GM21723 (cell line): ENCODE data around the gene FRMD1.

ENCODE experiments used
- ATAC-seq: cut with Tn5 transposase; IDR thresholded peaks from one replicate; pipeline ENCODE4 v1.9.1; 2021; ENCODE audit warnings: mild to moderate bottlenecking, moderate library complexity; ENCODE audit not compliant: unreplicated experiment

Gene FRMD1

DNA sequence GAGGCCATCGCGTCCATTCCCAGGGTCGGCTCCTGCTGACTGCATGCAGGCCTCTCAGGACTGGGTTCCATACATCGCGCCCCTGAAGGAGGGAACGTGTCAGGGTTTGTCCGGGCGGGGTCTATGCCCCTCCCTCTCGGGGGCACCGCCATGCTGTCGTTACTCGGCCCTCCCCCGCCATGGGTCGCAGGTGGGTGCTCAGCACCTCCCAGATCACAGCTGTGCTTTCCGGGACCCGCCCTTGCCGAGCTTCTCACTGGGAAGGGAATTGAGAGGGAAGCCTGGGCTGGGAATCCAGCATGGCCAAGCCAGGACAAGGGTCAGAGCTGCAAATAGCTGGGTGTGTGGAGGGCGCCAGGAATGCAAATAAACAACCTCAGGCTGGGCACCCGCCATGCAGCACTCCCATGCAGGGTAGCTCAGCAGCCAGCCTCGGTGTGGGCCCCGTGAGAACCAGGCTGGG lies at the start of gene FRMD1:
Gene FRMD1, minus strand, starts transcription at position 270 of the 463 bp plus-strand sequence. Its CDS starts 118 bp downstream, at position 152.
- ATAC-seq: no peak

DNA sequence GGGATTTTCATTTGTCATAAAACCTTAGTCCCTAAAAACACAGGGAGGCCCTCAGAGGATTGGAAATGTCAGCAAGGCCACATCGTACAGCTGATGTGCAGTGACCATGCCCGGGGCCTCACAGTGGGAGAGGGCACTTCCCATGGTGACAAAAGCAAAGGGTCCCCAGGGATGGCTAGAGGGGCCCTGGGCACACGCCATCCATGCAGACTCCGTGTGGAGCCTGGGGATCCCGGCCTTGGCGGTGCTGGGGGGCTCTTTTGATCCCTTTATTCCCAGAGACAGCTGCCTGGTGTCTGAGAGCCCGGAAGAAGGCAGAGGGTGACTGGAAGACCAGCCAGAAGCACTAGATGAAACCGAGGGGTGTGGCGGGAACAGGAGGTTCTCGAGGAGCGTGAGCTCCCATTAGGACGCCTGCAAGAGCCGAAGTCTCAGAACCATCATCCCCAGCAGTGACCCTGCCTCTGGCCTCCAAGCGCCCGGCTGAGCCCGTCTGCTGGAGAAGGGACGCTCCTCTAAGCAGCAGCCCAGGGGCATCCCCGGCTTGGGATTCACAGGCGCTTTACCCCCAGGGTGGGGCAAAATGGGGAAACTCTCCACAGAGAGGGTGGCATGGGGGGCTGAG lies 49.1 kb upstream of the FRMD1 start:
- no peak for ATAC-seq

DNA sequence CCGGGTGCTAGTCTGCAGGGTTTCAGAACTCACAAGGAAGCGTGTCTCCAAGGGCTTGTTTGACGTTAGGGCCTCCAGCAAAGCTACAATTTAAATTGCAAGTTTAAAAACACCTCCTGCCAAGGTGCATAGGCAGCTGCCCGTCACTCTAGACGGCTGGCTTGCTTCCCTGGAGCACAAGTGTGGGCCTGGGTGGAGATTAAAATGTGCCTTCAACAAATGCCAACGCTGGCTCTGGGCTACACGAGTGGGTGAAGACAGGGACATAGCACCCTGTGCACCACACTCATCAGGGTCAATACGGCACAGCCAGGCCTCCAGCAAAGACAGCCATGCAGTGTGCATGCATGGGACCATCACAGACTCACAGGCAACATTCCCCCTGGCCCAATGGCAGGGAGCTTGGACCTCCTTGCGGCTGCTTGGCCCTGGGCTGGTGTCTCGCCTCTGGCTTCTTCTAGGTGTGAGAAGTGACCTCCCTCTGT lies 48.4 kb upstream of the FRMD1 start:
- no peak for ATAC-seq

DNA sequence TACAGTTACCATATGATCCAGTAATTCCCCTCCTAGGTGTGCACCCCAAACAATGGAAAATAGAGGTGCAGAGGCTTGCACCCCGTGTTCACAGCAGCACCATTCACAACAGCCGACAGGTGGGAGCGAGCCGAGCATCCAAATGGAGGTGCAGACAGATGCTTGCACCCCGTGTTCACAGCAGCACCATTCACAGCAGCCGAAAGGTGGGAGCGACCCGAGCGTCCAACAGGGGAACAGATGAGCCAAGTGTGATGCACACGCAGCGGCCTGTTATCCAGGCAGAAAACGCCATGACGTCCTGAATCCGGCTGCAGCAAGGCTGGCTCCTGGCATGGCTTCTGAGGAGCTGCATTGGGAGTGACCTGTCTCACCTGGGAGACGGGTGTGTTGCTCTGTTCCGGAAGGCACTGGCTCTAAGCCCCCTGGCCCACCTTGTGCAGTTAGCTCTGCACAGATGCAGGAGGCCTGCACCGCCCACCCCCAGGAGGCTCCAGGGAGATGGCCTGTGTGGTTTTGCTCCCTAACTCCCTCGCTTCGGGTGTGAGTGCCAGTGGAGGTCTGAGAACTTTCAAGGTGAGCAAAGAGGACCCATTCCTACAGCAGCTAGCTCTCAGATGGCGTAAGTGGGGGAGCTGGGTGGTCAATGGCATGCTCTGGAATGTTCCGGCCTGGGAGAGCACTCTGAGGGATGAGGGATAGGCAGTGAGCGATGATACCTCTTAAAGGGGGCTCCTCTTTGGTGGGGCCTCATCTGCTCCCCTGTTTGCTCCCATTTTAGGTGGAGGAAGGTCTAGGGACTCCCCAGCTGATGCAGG lies 47.8 kb upstream of the FRMD1 start:
- no peak for ATAC-seq

DNA sequence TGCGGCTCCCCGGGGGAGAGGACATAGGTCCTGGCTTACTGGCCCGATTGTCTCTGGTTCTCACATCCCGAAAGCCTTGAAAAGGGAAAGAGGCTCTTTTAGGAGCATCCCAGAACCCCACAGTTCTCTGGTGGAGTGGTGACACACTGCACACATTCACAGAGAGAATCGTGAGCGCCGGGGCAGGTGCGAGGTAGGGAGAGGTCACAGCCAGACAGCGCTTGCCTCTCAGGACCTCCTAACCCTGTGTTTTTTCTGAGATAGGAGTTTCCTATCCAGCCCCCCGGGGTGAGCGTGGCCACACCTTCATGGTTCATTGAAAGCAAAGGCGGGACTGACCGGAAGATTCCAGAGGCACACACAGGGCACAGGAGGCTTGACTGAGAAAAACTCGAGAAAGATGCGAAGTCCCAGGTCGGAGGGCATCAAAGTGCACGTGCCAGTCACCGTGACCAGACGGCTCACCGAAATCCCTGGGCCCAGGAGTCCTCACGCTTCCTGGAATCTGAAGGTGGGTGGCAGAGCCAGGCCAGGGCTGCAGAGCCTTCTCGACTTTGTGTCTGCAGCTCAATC lies 46.5 kb upstream of the FRMD1 start:
- ATAC-seq: no peak

DNA sequence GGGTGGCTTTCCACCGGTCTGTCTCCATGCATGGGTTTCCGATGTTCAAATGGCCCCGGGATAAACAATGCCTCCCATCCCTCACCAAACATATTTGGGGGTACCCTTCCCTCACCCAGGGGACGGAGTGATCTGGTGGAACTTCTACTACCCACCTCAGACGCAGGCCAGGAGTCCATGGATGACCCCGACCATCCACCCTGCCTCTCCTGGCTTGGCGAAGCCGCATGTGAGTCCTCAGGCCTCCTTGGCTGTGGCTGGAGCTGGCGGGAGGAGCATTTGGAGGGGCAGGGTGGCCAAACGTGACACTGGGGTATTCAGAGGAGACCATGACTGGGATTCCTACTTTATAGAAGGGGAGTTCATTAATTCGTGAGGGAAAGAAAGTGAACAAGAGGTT lies 45.9 kb upstream of the FRMD1 start:
- ATAC-seq: no peak

DNA sequence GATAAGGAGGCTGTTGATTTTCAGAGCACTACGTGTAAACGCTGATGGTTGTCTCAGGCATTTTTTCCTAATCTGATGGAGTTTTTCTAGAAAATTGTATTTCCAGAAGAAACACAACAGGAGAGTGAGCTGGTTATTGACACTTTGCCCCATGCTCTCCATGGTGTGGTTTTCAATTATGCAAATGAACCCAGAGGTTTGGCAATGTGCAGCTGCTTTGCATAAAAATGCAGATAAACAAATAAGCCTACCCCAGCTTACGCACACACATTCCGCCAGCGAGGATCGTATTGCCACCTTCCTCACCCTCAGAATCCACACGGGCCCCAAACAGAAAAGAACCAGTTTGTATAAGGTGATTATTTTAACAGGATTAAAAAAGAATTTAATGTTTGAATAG lies 45.1 kb upstream of the FRMD1 start:
- no peak for ATAC-seq

DNA sequence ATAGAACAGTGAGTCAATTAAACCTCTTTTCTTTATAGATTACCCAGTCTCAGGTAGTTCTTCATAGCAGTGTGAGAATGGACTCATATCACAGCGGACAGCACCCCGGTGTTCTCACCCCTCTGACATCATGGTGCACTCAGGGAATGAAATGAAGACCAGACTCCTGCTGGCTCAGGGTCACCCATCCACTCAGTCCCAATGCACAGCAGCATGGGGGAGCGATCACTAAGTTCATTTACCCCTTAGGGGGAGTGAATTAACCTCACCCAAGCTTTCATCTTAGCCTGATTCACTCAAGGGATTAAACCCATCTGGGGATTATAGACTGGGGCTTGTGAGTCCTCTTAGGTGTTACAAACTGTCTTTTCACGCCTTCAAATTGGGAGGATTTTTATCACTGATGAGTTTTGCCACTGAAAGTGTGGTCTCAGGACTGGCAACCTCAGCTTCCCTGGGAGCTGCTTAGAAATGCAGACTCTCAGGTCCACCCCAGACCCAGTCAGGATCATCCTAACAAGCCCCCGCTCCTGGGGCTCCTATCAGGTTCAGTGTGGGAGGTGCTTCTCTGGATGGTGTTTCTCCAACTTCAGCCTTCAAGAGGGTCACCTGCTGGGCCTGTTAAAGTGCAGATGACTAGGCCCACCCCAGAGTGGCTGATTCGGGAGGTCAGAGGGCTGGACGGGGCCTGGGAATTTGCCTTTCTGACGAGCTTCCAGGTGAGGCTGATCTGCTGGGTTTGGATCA lies 44.3 kb upstream of the FRMD1 start:
- no peak for ATAC-seq

DNA sequence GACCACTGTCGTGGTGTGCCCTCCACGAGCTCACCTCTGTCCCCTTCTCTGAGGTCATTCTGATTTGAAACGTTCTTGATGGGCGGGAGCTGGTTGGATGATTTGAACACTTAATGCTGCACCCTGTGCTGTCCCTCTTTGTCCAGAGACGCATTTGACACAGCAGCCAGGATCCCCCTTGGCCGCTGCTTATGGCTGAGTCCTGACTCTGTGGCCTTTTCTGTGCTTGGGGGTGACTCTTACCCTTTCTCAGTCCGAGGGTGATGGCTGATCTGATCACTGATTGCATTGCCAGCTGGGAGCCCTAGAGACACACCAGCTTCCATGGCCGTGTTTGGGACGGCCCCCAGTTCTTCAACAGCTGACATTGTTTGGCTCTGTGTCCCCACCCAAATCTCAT lies 43.5 kb upstream of the FRMD1 start:
- ATAC-seq: no peak

DNA sequence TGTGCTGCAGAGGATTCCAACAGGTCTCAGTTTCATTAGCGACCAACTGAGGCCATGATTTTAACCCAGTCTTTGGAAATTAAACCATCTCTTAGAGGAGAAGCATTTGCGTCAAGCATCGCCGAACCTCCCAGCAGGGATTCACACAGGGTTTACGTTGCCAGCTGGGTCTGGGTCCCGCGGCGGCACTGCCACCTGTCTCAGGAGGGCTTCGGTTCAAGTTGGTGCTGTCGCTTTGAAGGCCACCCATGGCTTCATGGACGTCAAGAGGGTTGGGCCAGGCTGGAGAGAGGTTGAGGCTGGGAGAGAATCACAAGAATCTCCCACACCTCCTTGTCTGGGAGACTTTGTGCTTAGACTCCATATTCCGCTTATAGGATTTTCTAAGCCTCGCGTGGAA lies 43.0 kb upstream of the FRMD1 start:
- no peak for ATAC-seq

DNA sequence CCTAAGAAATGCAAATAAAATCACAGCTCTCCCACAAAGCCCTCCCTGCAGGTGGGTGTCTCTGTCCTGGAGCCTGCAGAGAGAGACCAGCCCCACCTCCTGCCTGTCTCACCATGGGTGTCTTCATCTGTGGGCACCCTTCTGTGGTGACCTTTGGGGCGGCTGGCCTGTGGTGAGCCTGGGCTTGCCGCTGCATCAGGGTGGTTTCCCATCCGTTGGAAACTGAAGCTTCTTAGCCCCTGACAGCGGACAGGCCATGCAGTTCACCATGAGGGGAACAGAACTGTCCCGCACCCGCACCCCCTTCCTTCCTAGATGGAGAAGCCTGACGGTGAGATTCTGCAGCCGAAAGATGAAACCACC lies 42.3 kb upstream of the FRMD1 start:
- no peak for ATAC-seq

DNA sequence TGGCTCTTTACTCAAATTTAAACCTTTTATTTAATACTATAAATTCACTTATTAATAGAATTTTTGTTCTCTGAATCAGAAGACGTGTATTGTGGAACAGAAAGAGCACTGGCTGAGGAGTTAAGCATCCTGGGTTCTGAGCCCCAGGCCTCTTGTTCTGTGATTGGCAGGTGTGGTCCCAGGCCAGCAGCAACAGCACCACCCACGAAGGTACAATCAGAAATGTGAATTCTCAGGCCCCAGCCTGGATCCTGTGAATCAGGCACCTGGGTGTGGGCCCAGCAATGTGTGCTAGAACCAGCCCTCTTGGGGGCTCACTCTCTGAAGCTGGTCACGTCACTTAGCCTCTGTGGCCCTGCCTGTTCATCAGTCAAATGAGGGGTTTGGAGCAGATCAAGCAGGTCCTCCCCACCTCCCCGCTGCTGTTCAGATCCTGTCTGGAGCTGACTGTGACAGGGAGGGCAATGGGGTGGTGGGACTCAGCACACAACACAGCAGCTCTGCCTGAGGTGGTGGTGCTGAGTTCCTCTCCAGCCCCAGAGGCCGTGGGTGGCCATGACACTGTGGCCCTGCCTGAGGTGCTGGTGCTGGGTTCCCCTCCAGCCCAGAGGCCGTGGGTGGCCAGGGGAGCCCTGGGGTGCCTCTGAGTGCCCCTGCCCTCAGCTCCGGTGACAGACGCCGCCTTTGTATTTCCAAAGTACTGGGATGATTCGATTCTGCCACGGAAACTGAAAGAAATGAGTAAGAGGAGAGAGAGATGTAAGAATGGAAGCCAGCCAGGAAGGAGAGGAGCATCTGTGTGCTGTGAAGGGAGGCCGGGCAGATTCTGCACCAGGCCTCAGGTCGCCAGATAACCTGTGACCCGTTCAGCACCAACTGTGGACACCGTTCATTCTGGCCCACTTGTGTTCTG lies 41.6 kb upstream of the FRMD1 start:
- ATAC-seq: no peak

DNA sequence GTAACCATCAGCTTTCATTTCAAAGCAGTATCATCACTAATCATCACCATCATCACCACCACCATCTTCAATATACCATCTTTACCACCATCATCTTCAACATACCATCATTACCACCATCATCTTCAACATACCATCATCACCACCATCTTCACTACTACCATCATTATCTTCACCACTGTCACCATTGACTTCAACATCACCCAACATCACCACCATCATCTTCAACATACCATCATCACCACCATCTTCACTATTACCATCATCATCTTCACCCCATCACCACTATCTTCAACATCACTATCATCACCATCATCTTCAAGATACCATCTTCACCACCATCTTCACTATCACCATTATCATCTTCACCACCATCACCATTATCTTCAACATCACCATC lies 40.5 kb upstream of the FRMD1 start:
- ATAC-seq: no peak

DNA sequence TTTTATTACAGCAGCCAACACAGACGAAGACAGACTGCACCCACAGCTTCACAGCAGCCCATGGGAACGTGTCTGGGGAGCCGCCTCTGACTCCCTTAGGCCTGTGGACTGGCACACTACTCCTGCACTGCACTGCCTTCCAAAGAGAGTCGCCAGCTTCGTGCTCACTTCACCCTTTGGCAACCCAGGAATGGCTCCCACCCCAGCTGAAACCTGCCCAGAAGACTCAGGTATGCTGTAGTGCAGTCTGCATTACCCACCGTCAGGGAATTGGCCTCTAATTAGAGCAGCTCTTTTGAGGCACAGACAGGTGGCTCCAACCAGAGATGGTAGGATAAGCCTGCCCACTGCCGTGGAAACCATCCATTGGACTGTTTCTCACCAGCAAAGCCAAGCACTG lies 39.9 kb upstream of the FRMD1 start:
- no peak for ATAC-seq

DNA sequence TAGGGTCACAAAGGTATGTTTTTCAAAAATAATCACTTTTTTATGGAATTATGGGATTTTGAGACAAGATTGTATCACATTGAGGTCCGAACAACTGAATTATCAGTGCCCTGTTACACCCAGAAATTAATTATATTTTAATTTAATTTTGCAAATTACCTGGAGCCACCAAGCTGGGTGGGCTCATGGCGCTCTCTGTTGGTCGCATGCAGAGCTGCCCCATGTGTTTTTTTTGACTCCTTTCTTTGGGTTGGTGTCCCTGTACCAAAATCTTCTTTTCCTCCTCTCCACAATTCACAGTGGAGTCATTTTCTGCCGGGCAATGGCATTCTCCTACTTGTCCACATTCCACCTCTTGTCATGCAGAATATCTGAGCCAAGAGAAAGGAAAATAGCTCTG lies 38.9 kb upstream of the FRMD1 start:
- ATAC-seq: no peak

DNA sequence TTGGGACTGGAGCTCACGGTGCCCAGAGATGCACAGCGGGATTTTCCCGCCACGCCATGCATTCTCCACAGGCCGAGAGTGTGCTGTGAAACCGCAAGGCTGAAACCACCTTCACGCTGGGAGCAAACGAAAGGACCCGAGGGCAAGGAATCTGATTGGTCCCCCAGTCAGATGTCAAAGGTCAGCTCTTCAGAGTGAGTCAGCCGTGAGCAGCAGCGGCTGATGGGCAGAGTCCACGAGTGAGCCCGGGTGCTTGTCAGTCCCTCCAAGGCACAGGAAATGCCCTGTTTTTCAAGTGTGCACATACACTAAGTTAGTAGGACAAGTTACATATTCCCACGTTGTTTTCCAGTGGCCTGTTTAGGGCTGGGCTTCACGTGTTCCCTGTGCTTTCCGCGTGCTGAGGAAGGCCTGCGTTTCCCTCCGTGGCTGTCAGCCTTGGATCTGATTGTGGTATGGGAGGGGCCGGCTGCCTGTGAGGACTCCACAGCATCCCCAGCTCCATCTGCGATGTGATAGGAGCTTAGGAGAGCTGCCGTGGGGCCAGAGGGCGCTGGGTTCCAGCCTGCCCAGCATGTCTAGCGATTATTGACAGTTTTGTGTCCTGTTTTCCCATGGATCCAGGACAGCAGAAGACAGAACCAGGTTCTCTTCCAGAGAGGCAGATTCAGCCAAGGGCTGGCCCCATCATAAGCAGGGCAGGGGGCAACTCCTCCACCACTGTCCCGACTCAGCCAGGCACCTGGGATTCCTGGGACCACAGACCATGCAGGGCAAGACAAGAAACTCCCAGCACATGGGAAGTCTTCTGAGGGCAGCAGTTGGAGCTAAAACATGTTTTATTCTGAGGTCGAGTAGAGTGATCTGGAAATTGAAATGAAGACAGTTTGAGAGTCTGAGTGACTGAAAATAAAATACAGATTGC lies 38.2 kb upstream of the FRMD1 start:
- ATAC-seq: no peak

DNA sequence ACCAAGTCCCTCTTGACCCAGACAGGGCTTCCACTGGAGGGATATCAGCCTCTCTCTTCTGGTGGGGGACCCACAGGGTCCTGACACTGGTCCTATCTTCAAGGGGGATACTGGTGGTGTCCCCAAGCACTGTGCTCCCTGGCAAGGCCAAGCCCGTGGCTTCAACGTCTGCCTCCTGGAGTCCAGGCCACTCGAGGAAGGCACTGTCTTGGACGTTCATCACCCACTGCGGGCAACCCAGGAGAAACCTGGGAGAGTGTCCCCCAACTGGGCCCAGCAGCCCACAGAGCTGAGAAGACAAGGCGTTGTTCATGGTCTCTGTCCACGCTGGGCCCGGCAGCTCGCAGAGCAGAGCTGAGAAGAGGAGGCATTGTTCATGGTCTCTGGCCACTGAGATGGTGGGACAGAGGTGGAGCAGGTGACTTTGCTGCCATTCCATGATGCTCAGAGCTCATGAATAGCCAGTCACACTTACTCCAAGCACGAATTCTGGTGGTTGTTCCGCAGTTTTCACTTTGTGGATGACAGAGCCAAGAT lies 37.5 kb upstream of the FRMD1 start:
- no peak for ATAC-seq

DNA sequence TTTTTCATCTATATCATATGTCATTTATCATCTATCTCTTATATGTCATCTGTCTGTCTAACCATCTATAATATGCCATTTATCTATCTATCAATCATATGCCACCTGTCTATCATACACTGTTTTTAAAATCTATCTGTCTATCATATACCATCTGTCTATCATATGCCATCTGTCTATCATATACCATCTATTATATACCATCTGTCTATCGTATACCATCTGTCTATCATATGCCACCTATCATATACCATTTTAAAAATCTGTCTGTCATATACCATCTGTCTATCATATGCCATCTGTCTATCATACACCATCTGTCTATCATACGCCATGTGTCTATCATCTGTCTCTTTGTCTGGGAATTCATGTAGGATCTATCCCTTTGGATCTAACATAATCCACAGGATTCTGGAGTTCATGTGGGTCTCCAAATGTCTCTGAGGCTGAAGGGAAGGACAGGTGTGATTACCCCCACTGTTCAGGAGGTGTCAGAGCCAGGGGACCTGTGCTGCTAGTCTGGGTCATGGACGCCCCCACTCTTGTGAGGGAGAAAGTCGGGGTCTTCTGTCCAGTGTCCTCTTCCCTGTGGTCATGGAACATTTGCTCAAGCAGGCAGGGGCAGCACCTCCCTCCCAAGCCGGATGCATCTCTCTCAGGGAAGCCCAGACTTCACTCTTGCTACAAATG lies 36.9 kb upstream of the FRMD1 start:
- ATAC-seq: no peak
